CD4-positive, alpha-beta memory T cell (primary cell): ENCODE data around the gene KIF26A. TPM values are rescaled to one million over a fixed set of nuclear protein-coding genes. Genes with fewer than 3 reads are reported as not detected.

Source experiments
- CTCF ChIA-PET: fragments of 350-600 bp; sonication (Branson Sonifier 250); formaldehyde crosslinking; loops from one replicate; lab custom pipeline; 2021; ENCODE audit warnings: inconsistent platforms; ENCODE audit not compliant: partially characterized antibody; lab: Charles Lee
- POLR2A ChIA-PET: fragments of 350-600 bp; sonication (Branson Sonifier 250); formaldehyde crosslinking; loops from one replicate; lab custom pipeline; 2021; ENCODE audit not compliant: partially characterized antibody; lab: Charles Lee
- DNase-seq, 5 donors: peaks; one replicate each; pipeline versions ENCODE4 v3.0.0 to v3.0.0-alpha.2; 2020 to 2022; ENCODE audit warnings: mixed read lengths in 1 of 5
- H3K27ac ChIP-seq: one replicate; pipeline ENCODE4 v1.7.0; 2013; ENCODE audit warnings: low read depth, low read length
- H3K27me3 ChIP-seq: 2 replicates; pipeline ENCODE4 v1.7.0; 2013; ENCODE audit warnings: mild to moderate bottlenecking, low read length, moderate library complexity; ENCODE audit not compliant: insufficient read depth
- H3K36me3 ChIP-seq: 2 replicates; pipeline ENCODE4 v1.7.0; 2013; ENCODE audit warnings: mild to moderate bottlenecking, low read length, moderate library complexity; ENCODE audit not compliant: insufficient read depth
- H3K4me1 ChIP-seq: 2 replicates; pipeline ENCODE4 v1.7.0; 2013; ENCODE audit warnings: mild to moderate bottlenecking, low read length, moderate library complexity; ENCODE audit not compliant: insufficient read depth
- H3K4me3 ChIP-seq, 2 donors: one replicate each; pipeline ENCODE4 v1.7.0; 2013; ENCODE audit warnings: low read length in 2 of 2, mild to moderate bottlenecking in 1 of 2
- H3K9me3 ChIP-seq, 2 donors: one replicate each; pipeline ENCODE4 v1.7.0; 2013; ENCODE audit warnings: low read length in 2 of 2, control low read depth in 1 of 2; ENCODE audit not compliant: control insufficient read depth in 1 of 2
- H3K27ac Mint-ChIP-seq, 7 donors: one replicate each; pipeline ENCODE4 v1.8.0; 2020 to 2021; ENCODE audit warnings: mixed read lengths in 7 of 7, mild to moderate bottlenecking in 6 of 7, inconsistent platforms in 3 of 7, moderate library complexity in 3 of 7
- H3K27me3 Mint-ChIP-seq, 2 donors: one replicate each; pipeline ENCODE4 v1.8.0; 2020 to 2021; ENCODE audit warnings: mixed read lengths in 2 of 2
- H3K36me3 Mint-ChIP-seq, 2 donors: one replicate each; pipeline ENCODE4 v1.8.0; 2020 to 2021; ENCODE audit warnings: mixed read lengths in 2 of 2, inconsistent platforms in 1 of 2, mild to moderate bottlenecking in 1 of 2
- H3K4me1 Mint-ChIP-seq, 4 donors: one replicate each; pipeline ENCODE4 v1.8.0; 2020 to 2021; ENCODE audit warnings: mixed read lengths in 4 of 4, mild to moderate bottlenecking in 1 of 4
- H3K4me3 Mint-ChIP-seq, 8 donors: one replicate each; pipeline ENCODE4 v1.8.0; 2020 to 2021; ENCODE audit warnings: mixed read lengths in 8 of 8, mild to moderate bottlenecking in 7 of 8, moderate library complexity in 6 of 8, inconsistent platforms in 3 of 8
- H3K9me3 Mint-ChIP-seq, 8 donors: one replicate each; pipeline ENCODE4 v1.8.0; 2020 to 2021; ENCODE audit warnings: mixed read lengths in 8 of 8, mild to moderate bottlenecking in 5 of 8, inconsistent platforms in 3 of 8, moderate library complexity in 1 of 8
- intact Hi-C: fragments of 100-400 bp; cut with micrococcal nuclease; formaldehyde crosslinking; loops from one replicate; pipeline ENCODE4 v1.15.1; 2023
- polyA plus RNA-seq, 2 donors: library from polyadenylated mRNA; unstranded; fragments of 300-500 nt; fragmentation: Illumina TruSeq; gene quantifications; one replicate each; pipeline ENCODE4 v1.2.3, GENCODE V29; 2021
- total RNA-seq, 2 experiments: library from RNA; stranded (reverse); gene quantifications; one replicate each; pipeline ENCODE4 v1.2.3, GENCODE V29; 2021

KIF26A gene
- total and polyA plus RNA-seq, 4 experiments from 2014 or later, result 0.05 to 0.23 (median 0.22) TPM; not detected in 1

- no peaks in the 10 kb centered on the region for H3K36me3 ChIP-seq
- no peak overlapping the region for H3K27ac ChIP-seq
- H3K4me1 ChIP-seq, result no peaks in the 10 kb centered on the region
- no peaks in the 10 kb centered on the region for H3K27me3 ChIP-seq
- H3K4me3 ChIP-seq, result no peak overlapping the region
- no peak overlapping the region for H3K27ac Mint-ChIP-seq
- no peaks in the 10 kb centered on the region for H3K36me3 Mint-ChIP-seq
- ChIA-PET CTCF (no interaction called here), POLR2A (no interaction called here)
- H3K27me3 Mint-ChIP-seq, result peaks cover 0 to 3% of the 10 kb centered on the region in 2 donors
- H3K9me3 Mint-ChIP-seq, result no peaks in the 10 kb centered on the region
- H3K4me3 Mint-ChIP-seq, result no peak overlapping the region
- no peak for DNase-seq
- H3K9me3 ChIP-seq, result no peaks in the 10 kb centered on the region
- intact Hi-C loops, result no loop called here
- no peaks in the 10 kb centered on the region for H3K4me1 Mint-ChIP-seq
Measured at GRCh38 chr14:104186575-104186974, 48.2 kb downstream of the KIF26A start.

- Histone ChIP-seq H3K27me3 (no peaks in the 10 kb centered on the region), H3K4me1 (no peaks in the 10 kb centered on the region), H3K27ac (no peak overlapping the region), H3K4me3 (no peak overlapping the region), H3K9me3 (no peaks in the 10 kb centered on the region), H3K36me3 (no peaks in the 10 kb centered on the region)
- Mint-ChIP-seq H3K27ac (no peak overlapping the region), H3K4me1 (no peaks in the 10 kb centered on the region), H3K9me3 (no peaks in the 10 kb centered on the region), H3K36me3 (no peaks in the 10 kb centered on the region), H3K4me3 (no peak overlapping the region), H3K27me3 (peaks cover 0 to 3% of the 10 kb centered on the region in 2 donors)
- no peak for DNase-seq
- POLR2A ChIA-PET, result no interaction called here
- intact Hi-C loops, result no loop called here
- CTCF ChIA-PET, result no interaction called here
Measured at GRCh38 chr14:104187121-104187889, 48.9 kb downstream of the KIF26A start.

- no peaks in the 10 kb centered on the region for H3K36me3 ChIP-seq
- peaks cover 0 to 3% of the 10 kb centered on the region in 2 donors for H3K27me3 Mint-ChIP-seq
- ChIA-PET POLR2A (no interaction called here), CTCF (no interaction called here)
- no peak overlapping the region for H3K27ac Mint-ChIP-seq
- no peaks in the 10 kb centered on the region for H3K4me1 Mint-ChIP-seq
- H3K4me3 ChIP-seq, result no peak overlapping the region
- no peak for DNase-seq
- H3K9me3 Mint-ChIP-seq, result no peaks in the 10 kb centered on the region
- H3K27me3 ChIP-seq, result no peaks in the 10 kb centered on the region
- no peak overlapping the region for H3K4me3 Mint-ChIP-seq
- no peaks in the 10 kb centered on the region for H3K36me3 Mint-ChIP-seq
- H3K27ac ChIP-seq, result no peak overlapping the region
- H3K4me1 ChIP-seq, result no peaks in the 10 kb centered on the region
- intact Hi-C loops, result no loop called here
- no peaks in the 10 kb centered on the region for H3K9me3 ChIP-seq
Measured at GRCh38 chr14:104187931-104188726, 49.7 kb downstream of the KIF26A start.

GRCh38 chr14:104188727-104189400, 50.5 kb downstream of the KIF26A start:
- intact Hi-C loops, result no loop called here
- H3K4me1 ChIP-seq, result no peaks in the 10 kb centered on the region
- no peaks in the 10 kb centered on the region for H3K9me3 ChIP-seq
- CTCF ChIA-PET, result no interaction called here
- Mint-ChIP-seq H3K9me3 (no peaks in the 10 kb centered on the region), H3K27ac (no peak overlapping the region), H3K36me3 (no peaks in the 10 kb centered on the region), H3K4me3 (no peak overlapping the region), H3K27me3 (peaks cover 0 to 3% of the 10 kb centered on the region in 2 donors), H3K4me1 (no peaks in the 10 kb centered on the region)
- no peak overlapping the region for H3K27ac ChIP-seq
- H3K36me3 ChIP-seq, result no peaks in the 10 kb centered on the region
- POLR2A ChIA-PET, result no interaction called here
- H3K27me3 ChIP-seq, result no peaks in the 10 kb centered on the region
- no peak for DNase-seq
- no peak overlapping the region for H3K4me3 ChIP-seq

- H3K27me3 Mint-ChIP-seq, result peaks cover 0 to 7% of the 10 kb centered on the region in 2 donors
- no peaks in the 10 kb centered on the region for H3K9me3 Mint-ChIP-seq
- no peak for DNase-seq
- Histone ChIP-seq H3K4me1 (no peaks in the 10 kb centered on the region), H3K27ac (no peak overlapping the region), H3K4me3 (no peak overlapping the region), H3K27me3 (no peaks in the 10 kb centered on the region), H3K36me3 (no peaks in the 10 kb centered on the region), H3K9me3 (no peaks in the 10 kb centered on the region)
- H3K36me3 Mint-ChIP-seq, result no peaks in the 10 kb centered on the region
- H3K4me1 Mint-ChIP-seq, result no peaks in the 10 kb centered on the region
- intact Hi-C loops, result no loop called here
- ChIA-PET CTCF (no interaction called here), POLR2A (no interaction called here)
- no peak overlapping the region for H3K4me3 Mint-ChIP-seq
- no peak overlapping the region for H3K27ac Mint-ChIP-seq
Measured at GRCh38 chr14:104189629-104190335, 51.4 kb downstream of the KIF26A start.

- intact Hi-C loops, result no loop called here
- POLR2A ChIA-PET, result no interaction called here
- DNase-seq, result no peak
- Histone ChIP-seq H3K27ac (no peak overlapping the region), H3K4me3 (no peak overlapping the region), H3K4me1 (no peaks in the 10 kb centered on the region), H3K36me3 (no peaks in the 10 kb centered on the region), H3K9me3 (no peaks in the 10 kb centered on the region), H3K27me3 (no peaks in the 10 kb centered on the region)
- Mint-ChIP-seq H3K9me3 (no peaks in the 10 kb centered on the region), H3K27ac (no peak overlapping the region), H3K27me3 (peaks cover 0 to 7% of the 10 kb centered on the region in 2 donors), H3K4me1 (no peaks in the 10 kb centered on the region), H3K36me3 (no peaks in the 10 kb centered on the region), H3K4me3 (no peak overlapping the region)
- CTCF ChIA-PET, result no interaction called here
Measured at GRCh38 chr14:104190396-104191000, 52.1 kb downstream of the KIF26A start.
